Measurements from ENCODE around the gene GAGE12F.
"Not testable (repeated sequence)": the region's sequence is repeated elsewhere in the genome, so short reads cannot be mapped to it uniquely, and the experiment has no call there.

GAGE12F gene, protein sequence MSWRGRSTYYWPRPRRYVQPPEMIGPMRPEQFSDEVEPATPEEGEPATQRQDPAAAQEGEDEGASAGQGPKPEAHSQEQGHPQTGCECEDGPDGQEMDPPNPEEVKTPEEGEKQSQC

DNA sequence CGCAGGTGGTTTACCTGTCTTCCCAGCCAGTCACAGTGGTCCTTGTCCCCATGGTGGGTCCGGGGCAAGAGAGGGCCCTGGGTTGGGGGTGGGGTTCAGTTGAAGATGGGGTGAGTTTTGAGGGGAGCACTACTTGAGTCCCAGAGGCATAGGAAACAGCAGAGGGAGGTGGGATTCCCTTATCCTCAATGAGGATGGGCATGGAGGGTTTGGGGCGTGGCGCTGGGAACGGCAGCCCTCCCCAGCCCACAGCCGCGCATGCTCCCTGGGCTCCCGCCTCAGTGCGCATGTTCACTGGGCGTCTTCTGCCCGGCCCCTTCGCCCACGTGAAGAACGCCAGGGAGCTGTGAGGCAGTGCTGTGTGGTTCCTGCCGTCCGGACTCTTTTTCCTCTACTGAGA is at the start of gene GAGE12F:
Gene GAGE12F, plus strand, starts transcription at position 301 of the 400 bp plus-strand sequence. CDS start 1,155 bp downstream, outside the sequence.
- not testable (repeated sequence) for DNase-seq

DNA sequence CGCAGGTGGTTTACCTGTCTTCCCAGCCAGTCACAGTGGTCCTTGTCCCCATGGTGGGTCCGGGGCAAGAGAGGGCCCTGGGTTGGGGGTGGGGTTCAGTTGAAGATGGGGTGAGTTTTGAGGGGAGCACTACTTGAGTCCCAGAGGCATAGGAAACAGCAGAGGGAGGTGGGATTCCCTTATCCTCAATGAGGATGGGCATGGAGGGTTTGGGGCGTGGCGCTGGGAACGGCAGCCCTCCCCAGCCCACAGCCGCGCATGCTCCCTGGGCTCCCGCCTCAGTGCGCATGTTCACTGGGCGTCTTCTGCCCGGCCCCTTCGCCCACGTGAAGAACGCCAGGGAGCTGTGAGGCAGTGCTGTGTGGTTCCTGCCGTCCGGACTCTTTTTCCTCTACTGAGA is 28.8 kb upstream of the GAGE12F start, which contains the start of gene GAGE12C:
Gene GAGE12C, plus strand, starts transcription at position 301 of the 400 bp plus-strand sequence. CDS start 1,155 bp downstream, outside the sequence.
- DNase-seq = not testable (repeated sequence)

DNA sequence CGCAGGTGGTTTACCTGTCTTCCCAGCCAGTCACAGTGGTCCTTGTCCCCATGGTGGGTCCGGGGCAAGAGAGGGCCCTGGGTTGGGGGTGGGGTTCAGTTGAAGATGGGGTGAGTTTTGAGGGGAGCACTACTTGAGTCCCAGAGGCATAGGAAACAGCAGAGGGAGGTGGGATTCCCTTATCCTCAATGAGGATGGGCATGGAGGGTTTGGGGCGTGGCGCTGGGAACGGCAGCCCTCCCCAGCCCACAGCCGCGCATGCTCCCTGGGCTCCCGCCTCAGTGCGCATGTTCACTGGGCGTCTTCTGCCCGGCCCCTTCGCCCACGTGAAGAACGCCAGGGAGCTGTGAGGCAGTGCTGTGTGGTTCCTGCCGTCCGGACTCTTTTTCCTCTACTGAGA is 19.2 kb upstream of the GAGE12F start, which contains the start of gene GAGE12D:
Gene GAGE12D, plus strand, starts transcription at position 301 of the 400 bp plus-strand sequence. CDS start 1,155 bp downstream, outside the sequence.
- not testable (repeated sequence) for DNase-seq

DNA sequence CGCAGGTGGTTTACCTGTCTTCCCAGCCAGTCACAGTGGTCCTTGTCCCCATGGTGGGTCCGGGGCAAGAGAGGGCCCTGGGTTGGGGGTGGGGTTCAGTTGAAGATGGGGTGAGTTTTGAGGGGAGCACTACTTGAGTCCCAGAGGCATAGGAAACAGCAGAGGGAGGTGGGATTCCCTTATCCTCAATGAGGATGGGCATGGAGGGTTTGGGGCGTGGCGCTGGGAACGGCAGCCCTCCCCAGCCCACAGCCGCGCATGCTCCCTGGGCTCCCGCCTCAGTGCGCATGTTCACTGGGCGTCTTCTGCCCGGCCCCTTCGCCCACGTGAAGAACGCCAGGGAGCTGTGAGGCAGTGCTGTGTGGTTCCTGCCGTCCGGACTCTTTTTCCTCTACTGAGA is 9.7 kb upstream of the GAGE12F start, which contains the start of gene GAGE12E:
Gene GAGE12E, plus strand, starts transcription at position 301 of the 400 bp plus-strand sequence. CDS start 1,155 bp downstream, outside the sequence.
- not testable (repeated sequence) for DNase-seq

DNA sequence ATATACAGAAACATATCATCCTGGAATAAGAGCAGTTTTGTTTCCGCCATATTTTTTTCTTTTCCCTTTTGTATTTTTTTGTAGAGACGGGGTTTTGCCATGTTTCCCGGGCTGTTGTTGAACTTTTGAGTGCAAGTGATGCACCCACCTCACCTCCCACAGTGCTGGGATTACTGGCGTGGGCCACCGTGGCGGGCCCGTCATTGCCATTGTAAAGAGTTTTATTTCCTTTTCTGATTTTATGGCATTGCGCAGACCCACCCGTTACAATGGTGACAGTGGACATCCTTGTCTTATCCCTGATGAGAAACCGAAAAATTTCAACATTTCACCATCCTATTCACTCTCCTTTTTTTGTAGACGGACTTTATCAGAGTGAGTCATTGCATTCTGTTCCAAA is 8.1 kb downstream of the GAGE12F start:
- DNase-seq = not testable (repeated sequence)

DNA sequence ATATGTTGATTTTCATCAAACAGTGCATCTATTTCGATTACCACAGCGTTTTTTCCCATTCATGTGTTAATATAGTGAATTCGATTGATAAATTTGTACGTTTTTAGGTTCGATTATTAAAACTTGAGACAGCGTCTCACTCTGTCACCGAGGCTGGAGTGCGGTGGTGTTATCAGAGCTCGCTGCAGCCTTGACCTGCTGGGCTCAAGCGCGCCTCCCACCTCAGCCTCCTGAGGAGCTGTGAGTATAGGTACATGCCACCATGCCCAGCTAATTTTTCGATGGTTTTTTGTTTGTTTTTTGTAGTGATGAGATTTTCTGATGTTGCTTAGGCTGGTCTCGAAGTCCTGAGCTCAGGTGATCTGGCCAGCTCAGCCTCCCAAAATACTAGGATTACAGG is 8.5 kb downstream of the GAGE12F start:
- DNase-seq = not testable (repeated sequence)

DNA sequence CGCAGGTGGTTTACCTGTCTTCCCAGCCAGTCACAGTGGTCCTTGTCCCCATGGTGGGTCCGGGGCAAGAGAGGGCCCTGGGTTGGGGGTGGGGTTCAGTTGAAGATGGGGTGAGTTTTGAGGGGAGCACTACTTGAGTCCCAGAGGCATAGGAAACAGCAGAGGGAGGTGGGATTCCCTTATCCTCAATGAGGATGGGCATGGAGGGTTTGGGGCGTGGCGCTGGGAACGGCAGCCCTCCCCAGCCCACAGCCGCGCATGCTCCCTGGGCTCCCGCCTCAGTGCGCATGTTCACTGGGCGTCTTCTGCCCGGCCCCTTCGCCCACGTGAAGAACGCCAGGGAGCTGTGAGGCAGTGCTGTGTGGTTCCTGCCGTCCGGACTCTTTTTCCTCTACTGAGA is 9.5 kb downstream of the GAGE12F start, which contains the start of gene GAGE12G:
Gene GAGE12G, plus strand, starts transcription at position 301 of the 400 bp plus-strand sequence. CDS start 1,155 bp downstream, outside the sequence.
- not testable (repeated sequence) for DNase-seq

DNA sequence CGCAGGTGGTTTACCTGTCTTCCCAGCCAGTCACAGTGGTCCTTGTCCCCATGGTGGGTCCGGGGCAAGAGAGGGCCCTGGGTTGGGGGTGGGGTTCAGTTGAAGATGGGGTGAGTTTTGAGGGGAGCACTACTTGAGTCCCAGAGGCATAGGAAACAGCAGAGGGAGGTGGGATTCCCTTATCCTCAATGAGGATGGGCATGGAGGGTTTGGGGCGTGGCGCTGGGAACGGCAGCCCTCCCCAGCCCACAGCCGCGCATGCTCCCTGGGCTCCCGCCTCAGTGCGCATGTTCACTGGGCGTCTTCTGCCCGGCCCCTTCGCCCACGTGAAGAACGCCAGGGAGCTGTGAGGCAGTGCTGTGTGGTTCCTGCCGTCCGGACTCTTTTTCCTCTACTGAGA is 19.0 kb downstream of the GAGE12F start, which contains the start of gene GAGE12H:
Gene GAGE12H, plus strand, starts transcription at position 301 of the 400 bp plus-strand sequence. CDS start 1,155 bp downstream, outside the sequence.
- not testable (repeated sequence) for DNase-seq

DNA sequence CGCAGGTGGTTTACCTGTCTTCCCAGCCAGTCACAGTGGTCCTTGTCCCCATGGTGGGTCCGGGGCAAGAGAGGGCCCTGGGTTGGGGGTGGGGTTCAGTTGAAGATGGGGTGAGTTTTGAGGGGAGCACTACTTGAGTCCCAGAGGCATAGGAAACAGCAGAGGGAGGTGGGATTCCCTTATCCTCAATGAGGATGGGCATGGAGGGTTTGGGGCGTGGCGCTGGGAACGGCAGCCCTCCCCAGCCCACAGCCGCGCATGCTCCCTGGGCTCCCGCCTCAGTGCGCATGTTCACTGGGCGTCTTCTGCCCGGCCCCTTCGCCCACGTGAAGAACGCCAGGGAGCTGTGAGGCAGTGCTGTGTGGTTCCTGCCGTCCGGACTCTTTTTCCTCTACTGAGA is 28.6 kb downstream of the GAGE12F start, which contains the start of gene GAGE2A:
Gene GAGE2A, plus strand, starts transcription at position 301 of the 400 bp plus-strand sequence. CDS start 1,155 bp downstream, outside the sequence.
- not testable (repeated sequence) for DNase-seq

DNA sequence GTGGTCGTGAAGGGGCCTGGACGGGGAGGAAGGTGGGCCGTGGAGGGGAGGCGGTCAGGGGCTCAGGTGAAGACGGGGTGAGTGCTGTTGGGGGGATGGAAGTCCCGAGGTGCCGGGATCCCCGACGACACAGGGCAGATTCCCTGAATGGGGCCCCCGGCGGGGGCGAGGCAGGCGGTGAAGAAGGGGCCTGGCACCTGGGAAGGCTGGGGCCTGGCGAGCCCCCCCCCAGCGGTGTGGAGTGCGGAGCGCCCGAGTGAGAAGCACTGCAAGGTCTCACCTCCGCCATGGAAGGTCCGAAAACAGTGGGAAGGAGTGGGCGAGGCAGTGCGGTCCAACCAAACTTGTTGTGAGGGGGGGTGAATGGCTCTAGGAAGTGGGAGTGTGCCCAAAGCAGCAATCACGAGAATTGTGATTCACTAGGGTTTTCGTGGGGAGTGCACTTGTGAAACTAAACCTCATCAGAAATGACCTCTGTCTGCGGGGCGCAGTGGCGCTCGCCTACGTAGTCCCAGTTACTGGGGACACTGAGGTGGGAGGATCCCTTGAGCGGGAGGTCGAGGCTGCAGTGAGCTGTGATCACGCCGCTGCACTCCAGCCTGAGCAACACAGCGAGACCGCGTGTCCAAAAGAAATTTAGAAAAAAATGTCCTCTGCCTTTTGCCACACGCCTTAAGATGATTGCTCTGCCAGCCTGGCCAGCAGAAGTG is 29.3 kb downstream of the GAGE12F start:
- DNase-seq = peak in 1 of 2 donors; percentile 21

DNA sequence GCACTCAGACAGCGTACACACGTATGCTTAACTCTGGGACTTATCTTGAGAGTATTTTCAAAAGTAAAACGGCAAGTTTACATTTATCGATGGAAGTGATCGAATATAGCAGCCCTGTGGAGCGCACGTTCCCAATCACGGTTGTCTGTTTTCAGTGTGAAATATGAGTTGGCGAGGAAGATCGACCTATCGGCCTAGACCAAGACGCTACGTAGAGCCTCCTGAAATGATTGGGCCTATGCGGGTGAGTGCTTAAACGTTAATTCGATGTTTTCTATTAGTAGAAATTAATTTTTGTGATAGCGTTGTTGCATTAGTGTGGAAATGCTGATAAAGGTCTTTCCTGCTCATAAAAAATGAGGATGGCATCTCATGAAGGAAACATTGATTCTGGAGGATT is 29.8 kb downstream of the GAGE12F start:
- DNase-seq = not testable (repeated sequence)

DNA sequence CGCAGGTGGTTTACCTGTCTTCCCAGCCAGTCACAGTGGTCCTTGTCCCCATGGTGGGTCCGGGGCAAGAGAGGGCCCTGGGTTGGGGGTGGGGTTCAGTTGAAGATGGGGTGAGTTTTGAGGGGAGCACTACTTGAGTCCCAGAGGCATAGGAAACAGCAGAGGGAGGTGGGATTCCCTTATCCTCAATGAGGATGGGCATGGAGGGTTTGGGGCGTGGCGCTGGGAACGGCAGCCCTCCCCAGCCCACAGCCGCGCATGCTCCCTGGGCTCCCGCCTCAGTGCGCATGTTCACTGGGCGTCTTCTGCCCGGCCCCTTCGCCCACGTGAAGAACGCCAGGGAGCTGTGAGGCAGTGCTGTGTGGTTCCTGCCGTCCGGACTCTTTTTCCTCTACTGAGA is 38.1 kb downstream of the GAGE12F start, which contains the start of gene GAGE1:
Gene GAGE1, plus strand, starts transcription at position 301 of the 400 bp plus-strand sequence. CDS start 1,155 bp downstream, outside the sequence.
- not testable (repeated sequence) for DNase-seq

DNA sequence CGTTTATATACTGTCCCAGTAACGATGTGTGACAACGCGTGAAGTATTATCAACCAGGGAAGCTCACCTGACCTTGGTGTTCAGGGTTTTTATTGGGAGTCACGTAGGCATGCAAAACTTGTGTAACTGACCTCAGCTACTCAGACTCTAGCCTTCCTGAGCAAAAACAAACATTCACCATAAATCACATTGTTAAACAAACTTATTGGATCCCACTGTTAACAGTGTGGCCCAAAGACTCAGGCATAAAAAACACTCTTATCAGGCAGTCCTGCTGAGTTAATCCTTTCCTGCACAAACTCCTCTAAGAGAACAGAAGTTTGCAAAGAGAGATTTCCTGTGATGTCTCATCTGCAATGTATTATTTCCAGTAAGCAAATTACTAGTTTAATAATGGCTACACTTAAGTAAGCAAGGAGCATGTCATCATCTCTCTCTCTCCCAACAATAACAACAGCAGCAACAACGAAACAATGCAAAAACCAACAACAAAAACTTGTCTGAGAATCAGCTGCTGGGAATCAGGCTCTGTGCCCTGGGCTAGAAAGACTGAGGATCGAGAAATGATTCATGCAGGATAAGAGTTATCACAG is 50.2 kb downstream of the GAGE12F start:
- no peak for DNase-seq

Measured in stimulated activated CD4-positive, alpha-beta T cell treated with anti-CD3 and anti-CD28 coated beads, Interleukin-2, amount 100 ng/mL, for 24 hours (primary cell).